GM18870 (cell line): ENCODE results near the gene SLC25A47.
A peak's percentile ranks its signal among the peaks of the same experiment; 100 is the strongest.
"Not testable (repeated sequence)": the region's sequence is repeated elsewhere in the genome, so short reads cannot be mapped to it uniquely, and the experiment has no call there.

Experiments
- ATAC-seq: cut with Tn5 transposase; IDR thresholded peaks from one replicate; pipeline ENCODE4 v1.9.1; 2021; ENCODE audit warnings: moderate library complexity; ENCODE audit not compliant: unreplicated experiment

The SLC25A47 gene

DNA sequence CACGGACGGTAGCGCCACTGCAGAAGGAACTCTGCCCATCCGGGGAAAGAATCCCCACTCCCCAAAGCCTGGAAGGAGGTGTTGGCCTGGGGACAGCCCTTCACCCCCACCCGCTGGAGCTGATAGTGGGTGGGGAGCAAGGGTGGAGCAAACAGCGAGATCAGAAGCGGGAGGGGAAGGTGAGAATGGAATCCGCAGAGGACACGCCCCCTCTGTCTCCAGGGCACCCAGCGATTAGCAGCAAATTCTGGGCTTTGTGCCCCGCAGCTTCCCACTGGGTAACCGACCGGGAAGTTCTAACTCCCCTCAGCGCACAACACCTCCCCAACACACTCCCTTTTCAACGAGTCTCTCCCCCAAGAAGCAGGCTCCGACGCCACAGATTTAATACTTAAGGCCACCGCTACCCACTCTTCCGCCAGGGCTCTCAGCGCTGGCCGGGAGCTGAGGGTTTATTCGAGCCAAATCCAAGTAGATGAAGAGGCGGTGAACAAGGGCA, 18.3 kb upstream of the SLC25A47 start:
- ATAC-seq = no peak

DNA sequence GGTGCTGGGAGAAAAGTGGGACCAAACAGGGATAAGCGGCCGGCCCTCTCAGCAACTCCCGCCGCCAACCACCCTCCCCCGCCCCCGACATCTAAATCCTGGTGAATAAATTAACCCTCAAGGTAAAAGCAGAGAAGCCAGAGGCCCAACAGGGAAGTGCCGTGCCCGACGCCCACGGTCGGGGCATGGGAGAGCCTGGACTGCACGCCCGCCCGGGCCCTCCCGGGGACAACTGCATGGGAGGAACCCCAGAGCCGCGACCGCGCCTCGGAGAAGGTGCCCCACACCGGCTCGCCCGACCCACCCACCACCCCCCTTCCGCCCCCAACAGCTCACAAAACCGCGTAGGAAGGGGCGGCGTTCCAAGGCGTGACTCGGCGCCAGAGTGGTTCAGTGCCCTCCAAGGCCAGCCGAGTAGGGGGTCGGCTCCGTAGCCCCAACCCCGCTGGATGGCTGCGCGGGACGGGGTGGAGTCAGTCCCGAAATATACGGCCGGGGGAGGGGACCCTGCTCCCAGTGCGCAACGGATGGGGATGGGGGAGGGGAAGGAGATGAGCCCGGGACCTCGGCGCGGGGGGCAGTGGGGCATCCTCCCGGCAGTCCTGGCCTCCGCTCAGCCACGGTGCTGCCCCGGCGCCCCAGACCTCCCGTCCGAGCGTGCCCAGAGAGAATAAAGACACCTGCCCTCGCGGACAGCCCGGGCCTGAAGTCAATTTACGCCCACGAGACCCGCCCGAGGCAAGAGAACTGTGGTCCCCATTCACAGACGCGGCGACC, 17.6 kb upstream of the SLC25A47 start:
- no peak for ATAC-seq

DNA sequence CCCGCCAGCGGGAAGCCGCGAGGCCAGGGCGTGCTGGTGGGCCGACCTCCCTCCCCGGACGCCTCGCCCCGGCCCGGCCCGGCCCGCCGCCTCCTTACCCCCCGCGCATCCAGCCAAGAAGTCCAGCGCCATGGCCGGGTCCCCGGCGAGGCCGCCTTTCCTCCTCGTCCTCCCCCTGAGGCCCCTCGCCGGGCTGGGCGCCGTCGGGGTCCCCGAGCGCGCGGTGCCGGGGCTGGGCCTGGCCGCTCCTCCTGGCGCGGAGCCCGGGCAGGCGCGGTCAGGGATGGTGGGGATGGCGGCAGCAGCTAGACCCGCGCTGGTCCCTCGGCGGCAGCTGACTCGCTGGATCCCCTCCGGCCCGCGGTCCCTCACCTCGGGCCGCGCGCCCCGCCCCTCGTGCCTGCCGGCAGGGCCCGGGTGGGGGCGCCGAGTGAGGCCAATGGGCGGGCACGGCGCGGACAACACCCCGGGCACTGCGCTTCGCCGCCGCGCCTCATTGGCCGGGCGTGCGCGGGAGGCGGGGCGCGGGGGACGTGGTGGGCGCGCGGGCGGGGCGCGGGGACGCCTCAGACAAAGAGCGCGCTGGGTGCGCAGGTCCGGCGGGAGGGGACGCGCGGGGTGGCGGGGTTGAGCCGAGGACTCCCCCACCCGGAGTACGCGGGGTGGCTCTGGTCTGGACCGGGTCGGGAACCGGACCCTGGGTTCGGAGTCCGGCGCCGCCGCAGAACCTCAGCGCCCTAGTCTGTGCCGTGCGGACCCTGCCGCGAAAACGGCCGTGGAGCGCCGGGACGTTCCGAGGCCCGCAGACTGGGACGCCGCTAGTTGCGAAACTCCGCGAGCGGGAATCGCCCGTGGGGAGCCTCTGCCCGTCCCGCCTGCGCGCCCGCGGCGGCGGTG, 16.8 kb upstream of the SLC25A47 start, which contains the start of gene SLC25A29:
Gene SLC25A29, minus strand, starts transcription at position 344 of the 897 bp plus-strand sequence. Its CDS starts 212 bp downstream, at position 132.
- peak; percentile 55 for ATAC-seq

GRCh38 chr14:100306998-100307765, 16.0 kb upstream of the SLC25A47 start:
- ATAC-seq = no peak

DNA sequence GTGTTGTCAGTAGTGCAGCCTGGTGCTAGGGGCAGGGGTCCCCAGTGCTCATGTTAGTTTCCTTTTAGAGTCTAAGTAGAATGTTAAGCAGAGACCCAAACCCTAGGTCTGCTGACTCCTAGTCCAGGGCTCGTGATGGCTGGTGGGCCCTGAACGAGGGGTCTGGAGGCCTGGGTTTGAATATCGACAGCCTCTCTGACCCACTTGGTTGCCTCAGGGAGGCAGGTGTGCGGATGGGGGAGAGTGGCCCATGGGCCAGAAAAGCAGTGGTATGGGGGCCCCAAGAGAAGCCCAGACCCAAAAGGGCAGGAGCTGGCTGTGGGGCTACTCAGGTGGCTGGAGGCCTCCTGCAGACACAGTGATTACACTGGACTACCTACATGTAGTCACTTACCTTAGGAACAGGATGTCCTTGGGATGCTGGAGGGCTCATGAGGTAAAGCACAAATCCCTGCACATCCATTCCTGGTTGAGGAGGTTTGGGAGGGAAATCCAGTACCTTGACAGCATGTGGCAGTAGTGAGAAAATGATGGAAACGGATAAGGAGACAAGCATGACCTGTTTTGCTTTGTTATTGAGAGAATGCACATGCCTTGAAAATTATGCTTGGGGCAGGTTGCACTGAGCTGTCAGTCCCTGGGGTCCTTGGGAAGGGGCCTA, 15.2 kb upstream of the SLC25A47 start:
- ATAC-seq = no peak

DNA sequence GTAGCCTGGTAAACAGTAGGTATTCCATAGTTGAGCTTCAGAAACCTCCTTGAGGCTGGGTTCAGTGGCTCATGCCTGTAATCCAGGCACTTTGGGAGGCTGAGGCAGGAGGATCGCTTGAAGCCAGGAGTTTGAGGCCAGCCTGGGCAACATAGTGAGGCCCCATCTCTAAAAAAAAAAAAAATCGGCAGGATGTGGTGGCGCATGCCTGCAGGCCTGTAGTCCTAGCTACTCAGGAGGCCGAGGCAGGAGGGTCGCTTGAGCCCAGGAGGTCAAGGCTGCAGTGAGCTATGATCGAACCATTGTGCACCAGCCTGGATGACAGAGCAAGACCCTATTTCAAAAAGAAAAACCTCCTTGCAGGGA, 14.7 kb upstream of the SLC25A47 start:
- ATAC-seq = not testable (repeated sequence)

DNA sequence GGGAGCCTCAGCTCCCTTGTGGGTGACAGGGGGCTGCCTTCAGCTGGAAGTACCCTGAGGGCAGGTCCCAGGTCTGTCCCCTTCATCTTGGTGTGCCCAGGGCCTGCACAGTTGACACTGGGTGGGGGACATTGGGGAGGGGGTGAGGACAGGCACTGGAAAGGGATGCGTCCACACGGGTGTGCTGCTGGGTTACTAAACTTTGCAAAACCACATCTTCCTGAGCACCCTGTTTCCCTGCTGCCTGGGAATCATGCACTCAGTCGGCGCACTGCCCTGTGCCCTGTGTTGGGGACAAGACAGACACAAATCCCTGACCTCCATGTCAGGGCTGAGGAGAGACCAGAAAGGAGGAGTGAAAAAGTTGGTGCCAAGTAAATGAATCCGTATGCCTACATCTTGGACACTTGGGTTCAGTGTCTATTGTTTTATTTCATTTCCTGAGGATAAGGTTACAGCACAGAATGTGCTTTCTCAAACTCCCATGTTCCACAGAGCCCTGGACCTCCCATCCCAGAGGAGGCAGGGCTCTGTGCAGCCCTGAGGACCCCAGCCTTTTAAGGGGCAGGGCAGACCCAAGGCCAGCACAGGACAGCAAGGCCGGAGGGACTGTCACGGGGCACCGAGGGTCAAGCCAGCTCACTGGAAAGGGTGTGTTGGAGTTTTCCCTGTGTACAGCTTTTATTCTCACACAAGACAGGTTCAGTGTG, 14.0 kb upstream of the SLC25A47 start:
- no peak for ATAC-seq

DNA sequence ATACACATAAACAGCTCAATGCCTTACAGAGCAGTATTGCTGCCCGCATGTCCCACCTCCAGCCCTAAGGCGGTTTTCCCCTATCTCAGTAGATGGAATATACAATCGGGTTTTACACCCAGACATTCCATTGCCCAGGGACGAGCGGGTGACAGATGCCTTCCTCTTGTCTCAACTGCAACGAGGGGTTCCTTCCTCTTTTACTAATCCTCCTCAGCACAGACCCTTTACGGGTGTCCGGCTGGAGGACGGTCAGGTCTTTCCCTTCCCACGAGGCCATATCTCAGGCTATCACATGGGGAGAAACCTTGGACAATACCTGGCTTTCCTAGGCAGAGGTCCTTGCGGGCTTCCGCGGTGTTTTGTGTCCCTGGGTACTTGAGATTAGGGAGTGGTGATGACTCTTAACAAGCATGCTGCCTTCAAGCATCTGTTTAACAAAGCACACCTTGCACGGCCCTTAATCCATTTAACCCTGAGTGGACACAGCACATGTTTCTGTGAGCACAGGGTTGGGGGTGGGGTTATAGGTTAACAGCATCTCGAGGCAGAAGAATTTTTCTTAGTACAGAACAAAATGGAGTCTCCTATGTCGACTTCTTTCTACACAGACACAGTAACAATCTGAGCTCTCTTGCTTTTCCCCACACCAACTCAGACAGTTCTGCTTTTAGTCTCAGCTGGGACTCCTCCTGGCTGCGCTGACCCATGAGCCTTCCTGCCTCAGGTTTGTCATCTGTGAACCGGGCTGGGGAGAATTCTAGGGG, 10.8 kb upstream of the SLC25A47 start:
- ATAC-seq = not testable (repeated sequence)

GRCh38 chr14:100312877-100313400, 10.2 kb upstream of the SLC25A47 start:
- no peak for ATAC-seq

GRCh38 chr14:100313464-100314230, 9.5 kb upstream of the SLC25A47 start:
- no peak for ATAC-seq

- ATAC-seq = no peak
Measured at GRCh38 chr14:100314724-100315123, 8.4 kb upstream of the SLC25A47 start.

DNA sequence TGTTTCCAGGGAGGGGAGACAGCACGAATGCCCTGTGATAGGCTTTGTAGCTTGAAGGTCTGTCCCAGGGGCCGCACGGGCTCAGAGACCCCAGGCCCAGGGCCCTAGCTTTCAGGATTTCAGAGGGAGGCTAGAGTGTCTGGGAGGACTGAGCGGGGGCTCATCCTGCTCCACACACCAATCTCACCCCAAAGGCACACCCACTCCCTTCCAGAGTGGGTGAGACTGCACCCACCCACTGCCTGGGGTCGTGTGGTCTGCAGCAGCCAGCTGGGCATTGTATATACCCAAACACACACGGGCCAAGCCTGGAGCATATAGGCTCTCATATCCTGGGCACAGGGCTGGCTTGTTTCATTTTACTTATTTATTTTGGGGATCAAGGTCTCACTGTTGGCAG, 5.8 kb upstream of the SLC25A47 start:
- no peak for ATAC-seq

DNA sequence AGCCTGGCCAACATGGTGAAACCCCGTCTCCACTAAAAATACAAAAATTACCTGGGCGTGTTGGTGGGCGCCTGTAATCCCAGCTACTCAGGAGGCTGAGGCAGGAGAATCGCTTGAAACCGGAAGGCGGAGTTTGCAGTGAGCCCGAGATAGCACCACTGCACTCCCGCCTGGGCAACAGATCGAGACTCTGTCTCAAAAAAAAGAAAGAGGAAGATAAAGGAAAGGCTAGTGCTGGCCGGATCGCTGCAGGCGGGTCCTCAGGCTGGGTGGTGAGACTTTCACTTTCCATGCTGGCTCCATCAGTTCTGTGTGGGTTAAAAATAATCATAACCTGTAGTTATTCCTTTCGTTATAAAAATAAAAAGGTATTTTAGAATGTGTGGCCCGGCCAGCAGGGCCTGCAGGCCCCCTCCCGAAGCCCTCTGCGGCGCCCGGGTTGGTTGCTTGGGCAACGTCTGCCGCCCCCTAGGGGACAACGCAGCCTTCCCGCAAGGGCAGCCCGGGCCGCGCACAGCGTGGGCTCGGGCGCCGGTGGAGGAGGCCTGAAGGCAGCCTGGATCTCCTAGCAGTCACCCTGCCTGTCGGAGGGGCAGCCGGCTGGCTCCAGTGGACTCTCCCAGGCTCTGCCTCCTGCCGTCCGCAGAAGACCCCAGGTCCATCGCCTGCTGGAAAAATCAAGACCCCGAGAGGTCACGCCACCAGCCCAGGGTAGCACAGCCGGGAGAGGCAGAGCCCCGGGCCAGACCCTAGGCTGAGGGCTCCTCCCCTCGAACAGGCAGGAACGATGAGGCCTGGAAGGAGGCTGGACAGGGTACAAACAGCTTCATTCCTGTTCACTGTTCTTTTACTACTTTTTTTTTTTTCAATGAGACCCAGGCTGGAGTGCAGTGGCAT, 5.0 kb upstream of the SLC25A47 start:
- ATAC-seq = peak; percentile 74

- ATAC-seq = no peak
Measured at GRCh38 chr14:100320157-100320856, 2.8 kb upstream of the SLC25A47 start.

DNA sequence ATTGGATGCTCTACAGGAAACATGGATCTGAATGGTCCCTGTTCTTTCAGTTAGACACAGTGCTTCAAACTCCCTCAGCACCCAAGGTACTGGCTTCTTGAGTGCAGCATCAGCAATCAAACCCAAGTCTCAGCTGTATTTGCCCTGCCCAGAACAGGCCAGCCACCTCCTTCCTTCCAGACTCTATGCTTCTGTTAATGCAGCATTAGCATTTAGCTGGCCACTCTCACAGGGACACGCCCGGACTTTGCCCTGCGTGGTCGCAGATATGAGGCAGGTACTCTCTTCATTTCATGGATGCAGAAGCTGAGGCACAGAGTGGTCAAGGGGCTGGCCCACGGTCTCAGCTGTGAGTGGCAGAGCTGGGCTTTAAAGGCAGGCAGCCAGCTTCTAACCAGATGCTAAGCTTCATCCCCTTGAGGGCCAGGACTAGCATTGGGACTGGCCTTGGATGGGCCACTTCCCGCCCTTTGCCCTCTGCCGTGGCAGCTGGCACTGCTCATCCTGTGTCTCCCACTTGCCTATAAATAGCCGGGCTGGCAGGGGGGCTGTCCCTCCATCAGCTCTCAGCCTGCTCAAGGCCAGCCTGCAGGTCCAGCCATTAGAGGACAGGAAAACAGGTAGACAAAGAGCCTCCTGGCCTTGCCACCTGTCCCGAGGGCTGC, 1.5 kb upstream of the SLC25A47 start:
- ATAC-seq = no peak
